GM19035 (cell line): ENCODE data around the gene CAMK2A.

Experiments
- ATAC-seq: cut with Tn5 transposase; IDR thresholded peaks from one replicate; pipeline ENCODE4 v1.9.1; 2021; ENCODE audit not compliant: unreplicated experiment

Gene CAMK2A

DNA sequence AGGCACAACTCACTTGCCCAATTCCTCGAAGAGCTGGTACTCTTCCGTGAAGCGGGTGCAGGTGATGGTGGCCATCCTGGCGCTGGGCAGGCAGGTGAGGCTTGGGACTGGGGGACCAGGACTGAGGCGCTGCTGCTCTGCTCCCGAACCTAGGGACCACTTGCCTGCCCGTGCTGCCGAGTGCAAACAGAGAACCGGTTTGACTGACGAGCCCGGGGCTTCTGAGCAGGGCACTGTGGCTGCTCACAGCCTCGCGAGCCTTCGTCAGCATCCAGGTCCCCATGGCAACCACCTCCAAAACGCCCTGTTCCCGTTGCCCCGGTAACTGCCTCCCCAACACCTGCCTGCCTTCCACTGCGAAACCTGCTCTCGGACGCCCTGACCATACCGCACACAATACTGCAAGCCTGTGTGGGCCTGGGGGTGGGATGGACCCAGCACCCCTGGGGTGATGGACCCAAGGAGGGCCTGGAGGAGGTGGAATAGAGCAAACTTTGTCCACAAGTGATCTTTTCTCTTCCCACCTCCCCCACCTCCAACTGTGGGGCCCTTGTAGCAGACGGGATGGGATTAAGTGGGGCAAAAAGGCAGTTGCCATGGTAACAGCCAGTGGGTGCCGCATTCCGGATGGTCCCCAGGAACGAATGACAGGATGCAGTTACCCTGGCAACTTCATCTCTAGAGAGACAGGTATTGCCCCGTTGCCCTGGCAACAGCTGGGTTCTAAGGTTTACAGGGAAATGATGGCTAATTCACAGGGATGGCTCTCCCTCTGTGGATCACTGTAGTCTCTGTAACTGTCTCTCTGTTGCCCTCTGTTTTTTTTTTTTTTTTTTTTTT is at the start of gene CAMK2A:
Gene CAMK2A (minus strand): TSS at position 223 of the 840 bp plus-strand sequence. CDS start 148 bp downstream, at position 75.
- ATAC-seq = no peak

DNA sequence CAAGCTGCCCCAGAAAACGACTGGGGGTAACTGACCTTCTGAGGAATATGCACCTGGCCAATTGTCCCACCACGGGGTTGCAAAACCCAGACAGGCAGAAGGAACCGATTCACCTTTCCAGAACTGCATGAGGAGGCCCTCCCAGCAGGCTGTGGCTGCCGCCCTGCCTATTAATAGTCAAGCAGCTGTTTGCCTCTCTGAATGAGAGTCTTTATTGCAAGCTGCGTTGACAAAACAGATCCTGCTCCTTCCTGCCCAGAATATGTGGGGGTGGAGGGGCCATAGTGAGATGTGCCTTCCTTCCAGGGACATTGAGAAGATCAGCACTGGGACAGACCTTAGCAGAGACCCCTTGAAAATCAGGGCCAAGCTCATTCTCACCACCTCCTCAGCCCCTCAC is 49.6 kb upstream of the CAMK2A start:
- ATAC-seq = no peak

DNA sequence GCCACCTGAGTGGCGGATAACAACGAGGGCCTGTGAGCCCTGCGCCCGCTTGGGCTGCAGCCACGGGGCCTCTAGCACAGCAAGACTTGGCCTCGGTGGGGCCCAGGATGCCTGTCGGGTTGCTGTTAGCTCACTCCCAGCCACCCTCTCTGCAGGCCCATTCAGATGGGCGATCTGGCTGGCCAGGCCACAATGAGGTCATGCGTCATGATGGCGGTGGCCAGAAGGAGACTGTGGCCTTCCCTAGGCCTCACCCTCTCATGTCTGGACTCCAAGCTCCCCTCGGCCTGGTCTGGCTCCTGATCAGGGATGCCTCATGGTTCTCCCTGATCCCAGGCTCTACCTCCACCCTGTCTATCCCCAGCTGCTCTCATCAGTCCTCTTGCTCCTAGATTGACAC is 49.0 kb upstream of the CAMK2A start:
- ATAC-seq = no peak

DNA sequence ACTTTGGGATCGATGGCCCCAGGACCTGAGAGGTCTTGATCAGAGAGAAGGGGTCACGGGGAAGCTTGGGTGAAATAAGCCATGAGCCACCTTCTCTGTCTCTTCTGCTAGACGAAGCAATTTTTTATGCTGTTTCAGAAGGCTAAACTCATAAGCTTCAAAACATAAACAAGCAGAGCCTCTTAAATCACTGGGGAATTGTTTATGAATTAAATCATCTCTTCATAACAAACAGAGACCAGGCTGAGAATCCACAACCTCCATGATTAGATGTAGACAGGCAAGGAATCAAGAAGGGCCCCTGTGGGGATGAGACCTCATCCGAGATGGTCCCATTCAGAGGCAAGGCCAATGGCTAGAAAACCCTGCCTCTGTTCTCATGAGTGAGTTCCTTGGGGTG is 46.2 kb upstream of the CAMK2A start:
- ATAC-seq = no peak

DNA sequence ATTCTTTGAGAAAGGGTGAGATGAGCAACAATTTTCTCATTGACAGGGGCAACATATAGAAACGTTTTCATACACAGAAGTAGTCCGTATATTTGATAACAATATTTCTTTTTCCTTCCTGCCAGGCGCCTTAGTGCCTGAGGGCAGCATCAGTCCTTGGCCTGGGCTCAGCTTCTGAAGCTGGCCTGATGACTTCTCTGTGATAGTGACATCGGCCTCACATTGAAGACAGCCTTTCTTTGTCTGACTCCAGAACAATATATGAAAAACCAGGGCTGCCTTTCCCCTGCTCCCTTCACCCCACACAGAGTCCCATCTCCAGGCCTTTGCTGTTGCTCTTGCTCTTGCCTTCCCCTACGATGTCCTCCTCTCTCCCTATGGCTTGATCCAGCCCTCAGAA is 43.8 kb upstream of the CAMK2A start:
- ATAC-seq = no peak

DNA sequence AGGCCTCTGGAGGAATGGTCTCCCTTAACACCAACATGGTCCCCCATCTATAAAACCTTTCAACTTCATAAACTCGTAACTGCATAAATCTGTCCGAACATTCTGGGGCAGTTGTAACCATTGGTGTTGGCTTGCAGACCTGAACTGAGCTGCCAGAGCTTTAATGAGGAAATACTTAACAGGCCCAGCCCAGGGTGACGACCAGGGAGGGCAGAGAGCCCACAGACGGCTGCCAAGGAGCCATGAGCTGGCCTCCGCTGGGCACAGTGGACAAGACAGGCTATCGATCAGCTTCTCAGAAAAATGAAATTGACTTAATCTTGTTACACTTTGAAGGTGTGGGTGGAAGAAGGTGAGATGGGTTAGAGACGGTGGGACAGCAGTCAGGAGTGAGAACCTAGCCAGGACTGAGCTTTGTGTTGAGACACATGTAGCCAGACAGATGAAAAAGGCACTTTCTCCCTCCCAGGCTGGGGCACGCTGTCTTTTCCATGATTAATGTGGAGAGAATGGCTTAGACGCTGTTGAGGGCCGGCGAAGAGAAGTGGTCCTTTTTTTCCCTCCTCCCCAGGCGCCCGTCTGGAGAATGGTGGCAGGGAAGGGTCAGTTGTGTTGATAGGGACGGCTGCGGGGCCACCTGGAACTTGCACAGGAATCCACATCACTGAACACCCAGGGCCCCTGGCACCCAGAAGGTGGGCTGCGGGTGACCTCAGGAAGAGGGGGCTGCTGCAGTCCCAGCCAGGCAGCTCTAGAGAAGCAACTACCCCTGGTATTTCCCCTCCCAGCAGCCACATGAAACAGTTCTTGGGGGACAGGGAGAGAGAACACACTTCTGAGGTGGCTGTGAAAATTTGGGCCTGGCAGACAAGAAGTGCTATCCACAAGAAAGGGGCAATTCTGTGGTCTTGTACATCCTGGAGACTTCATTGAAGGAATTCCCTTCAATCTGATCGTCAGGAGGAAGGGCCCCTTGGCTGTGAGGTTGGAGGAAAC is 40.6 kb upstream of the CAMK2A start:
- no peak for ATAC-seq

DNA sequence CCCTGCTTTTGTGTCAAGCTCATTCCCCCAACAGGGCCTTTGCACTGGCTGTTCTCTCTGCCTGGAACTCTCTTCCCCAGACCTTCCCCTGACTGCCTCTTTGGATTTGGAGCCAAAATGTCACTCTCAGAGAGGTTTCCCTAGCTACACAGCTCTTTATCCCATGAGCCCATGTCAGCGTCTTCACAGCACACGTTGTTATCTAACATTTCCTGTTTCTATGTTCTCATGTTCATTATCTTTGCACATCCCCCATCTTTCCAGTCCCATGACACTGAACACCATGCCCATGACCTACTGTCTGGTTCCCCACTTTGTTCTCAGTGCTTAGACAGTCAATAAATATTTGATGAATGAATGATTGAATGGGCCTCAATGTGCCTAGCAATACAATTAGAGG is 39.5 kb upstream of the CAMK2A start:
- no peak for ATAC-seq

DNA sequence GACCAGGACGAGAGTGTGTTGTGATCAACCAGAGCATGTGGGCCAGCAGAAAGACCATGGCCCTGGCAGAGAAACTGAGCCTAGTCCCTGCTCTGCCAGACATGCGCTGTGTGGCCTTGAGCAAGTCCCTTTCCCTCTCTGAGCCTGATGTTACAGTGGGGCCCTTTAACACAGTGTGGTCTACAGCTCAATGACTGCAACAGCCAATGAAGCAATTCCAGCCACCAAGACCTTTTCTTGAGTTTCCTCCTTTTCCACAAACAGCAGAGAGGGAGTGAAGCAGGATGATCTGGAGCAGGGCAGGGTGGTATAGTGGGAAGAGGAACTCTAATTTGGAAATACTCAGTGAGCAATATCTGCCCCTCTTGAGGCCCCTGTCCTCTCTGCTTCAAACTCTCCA is 38.9 kb upstream of the CAMK2A start:
- ATAC-seq = no peak

DNA sequence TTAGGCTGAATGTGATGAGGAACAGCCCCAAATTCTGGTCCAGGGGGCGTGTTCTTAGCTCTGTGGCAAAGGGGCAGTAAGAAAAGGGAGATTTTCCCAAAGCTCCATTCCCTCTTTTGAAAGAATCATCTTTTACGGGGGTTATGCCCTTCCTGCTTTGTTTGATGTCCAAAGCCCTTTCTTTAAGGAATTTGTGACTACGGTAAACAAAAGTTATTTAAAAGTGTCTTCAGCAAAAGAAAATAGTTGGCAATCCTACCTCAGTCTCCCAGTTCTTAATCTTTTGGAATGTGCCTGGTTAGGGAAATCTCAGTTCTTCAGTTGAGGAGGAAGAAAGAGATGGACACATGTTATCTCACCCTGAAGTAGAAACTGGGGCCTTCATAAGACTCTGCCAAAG is 37.6 kb upstream of the CAMK2A start:
- no peak for ATAC-seq

DNA sequence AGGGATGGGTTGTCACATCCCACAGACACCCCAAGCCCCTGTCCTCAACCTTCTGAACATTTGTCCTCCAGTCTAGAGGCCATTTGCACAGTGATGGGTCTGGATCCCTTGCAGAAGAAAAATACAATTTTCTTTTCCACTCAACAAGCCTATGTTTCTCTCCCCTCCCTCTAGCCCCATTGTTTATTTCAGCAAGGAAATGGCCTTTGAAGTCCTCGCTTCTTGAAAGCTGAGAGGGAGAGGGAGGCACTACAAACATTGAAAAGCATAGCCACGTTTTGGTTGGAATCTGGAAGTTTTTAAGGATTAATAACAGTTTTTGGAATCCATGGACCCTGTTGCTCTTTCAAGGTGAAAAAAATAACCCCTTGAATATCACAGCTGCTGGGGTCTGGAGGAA is 37.1 kb upstream of the CAMK2A start:
- ATAC-seq = no peak

DNA sequence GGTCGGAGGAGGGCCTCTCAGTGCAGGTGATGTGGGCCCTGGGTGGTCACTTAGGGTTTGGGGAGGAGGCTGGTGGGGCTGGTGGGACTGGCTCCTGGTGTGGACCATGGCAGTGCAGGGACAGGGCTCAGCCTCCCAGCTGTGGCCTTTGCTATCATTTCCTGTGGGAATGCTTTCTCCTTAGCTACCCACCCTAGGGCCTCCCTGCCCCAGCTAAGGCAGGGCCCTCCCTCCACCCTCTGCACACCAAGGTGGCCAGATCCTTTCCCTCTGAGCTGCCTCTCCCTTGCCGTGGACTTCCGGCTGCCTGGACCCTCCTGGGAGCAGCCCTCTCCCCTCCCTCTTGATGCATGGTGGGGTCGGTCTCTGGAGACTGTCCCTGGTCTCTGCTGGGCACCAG is 35.9 kb upstream of the CAMK2A start:
- ATAC-seq = no peak

DNA sequence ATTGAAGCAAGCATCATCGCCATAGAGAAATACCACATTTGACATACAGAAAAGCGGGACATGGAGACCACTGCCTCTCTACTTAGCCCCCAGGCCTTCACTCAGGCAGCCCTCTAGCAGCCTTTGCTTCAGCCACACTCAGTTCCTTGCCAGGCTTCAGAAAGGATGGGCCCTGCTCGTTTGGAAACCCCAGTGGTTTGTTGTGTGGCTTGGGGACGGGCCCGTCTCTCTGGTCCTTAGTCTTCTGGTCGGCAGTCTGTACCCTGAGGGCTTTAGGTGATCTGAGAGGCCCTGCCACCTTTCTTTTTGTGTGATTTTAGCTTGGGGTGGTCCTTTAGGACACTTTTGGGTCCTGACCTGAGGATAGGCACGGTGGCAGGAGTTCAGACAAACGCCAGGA is 34.2 kb upstream of the CAMK2A start:
- no peak for ATAC-seq

DNA sequence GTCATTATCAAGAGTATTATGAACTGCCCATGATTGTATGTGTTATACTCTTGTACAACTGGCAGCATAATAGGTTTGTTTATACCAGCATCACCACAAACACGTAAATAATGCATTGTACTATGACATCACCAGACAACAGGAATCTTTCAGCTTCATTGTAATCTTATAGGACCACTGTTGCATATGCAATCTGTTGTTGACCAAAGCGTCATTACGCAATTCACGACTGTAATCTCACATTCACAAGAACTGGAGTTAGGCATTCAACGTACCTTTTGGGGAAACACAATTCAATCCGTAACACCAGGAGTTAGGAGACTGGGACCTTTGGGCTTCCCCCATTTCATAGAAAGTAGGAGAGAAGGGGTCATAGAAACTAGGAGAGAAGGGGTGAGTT is 33.5 kb upstream of the CAMK2A start:
- ATAC-seq = no peak

DNA sequence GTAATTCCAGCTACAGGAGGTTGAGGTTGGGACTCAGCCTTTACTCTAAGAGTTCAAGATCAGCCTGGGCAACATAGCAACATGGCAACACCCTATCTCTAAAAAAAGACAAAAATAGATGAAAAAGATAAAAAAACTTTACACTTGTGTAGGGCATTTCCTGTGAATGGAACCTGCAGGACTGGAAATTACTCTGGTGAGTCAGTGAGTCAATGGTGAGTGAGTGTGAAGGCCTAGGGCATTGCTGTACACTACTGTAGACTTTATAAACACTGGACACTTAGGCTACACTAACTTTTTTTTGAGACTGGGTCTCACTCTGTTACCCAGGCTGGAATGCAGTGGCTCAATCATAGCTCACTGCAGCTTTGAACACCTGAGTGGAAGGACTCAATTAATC is 32.6 kb upstream of the CAMK2A start:
- ATAC-seq = no peak

DNA sequence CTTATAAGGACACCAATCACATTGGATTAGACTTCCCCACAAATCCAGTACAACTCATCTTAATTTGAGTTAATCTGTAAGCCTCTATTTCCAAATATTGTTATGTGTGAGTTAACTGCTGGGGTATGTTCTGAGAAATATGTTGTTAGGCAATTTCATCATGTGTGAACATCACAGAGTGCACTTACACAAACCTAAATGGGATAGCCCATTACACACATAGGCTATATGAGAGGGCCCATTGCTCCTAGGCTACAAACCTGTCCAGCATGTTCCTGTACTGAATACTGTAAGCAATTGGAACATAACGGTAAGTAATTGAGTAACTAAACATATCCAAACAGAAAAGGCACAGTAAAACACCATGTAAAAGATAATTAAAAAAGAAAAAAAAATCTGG is 32.2 kb upstream of the CAMK2A start:
- no peak for ATAC-seq

DNA sequence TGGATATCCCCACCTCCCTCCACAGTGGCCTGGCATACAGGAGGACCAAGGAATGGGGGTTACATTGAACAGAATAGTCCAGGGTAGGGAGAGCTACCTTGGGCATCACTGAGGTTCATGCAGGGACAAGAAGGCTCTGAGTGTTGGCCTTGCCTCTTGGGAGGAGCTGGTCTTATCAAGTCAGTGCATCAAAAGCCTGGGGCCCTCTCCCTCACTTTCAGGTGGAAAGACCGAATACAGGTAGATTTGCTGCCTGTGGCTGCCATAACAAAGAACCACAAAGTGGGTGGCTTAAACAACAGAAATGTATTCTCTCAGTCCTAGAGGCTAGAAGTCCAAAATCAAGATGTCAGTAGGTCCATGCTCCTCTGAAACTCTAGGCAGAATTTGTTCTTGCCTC is 31.6 kb upstream of the CAMK2A start:
- no peak for ATAC-seq

DNA sequence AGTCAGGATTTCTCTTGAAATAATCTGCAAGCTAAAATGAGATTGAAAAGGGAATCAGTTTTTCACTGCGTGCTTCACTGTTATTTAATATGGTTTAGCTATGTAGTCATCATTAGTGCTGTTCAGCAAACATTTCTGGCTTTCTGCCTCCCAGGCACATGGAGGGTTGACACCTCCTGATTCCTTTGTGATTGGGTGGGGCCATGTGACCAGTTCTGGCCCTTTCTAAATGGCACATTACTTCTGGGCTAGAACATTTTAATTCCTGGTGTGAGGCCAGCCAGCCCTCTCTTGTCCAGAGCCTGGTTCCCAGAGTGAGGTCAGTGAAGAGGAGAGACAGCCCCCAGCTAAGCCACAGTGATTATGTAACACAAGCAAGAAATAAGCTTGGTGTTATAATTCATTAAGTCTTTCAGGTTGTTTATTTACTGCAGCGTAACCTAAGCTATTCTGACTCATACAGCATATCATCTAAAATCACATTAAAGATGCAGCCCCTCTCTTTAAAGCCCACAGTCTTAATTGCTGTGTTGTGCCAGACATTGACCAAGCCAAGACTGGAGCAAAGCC is 30.6 kb upstream of the CAMK2A start:
- no peak for ATAC-seq

DNA sequence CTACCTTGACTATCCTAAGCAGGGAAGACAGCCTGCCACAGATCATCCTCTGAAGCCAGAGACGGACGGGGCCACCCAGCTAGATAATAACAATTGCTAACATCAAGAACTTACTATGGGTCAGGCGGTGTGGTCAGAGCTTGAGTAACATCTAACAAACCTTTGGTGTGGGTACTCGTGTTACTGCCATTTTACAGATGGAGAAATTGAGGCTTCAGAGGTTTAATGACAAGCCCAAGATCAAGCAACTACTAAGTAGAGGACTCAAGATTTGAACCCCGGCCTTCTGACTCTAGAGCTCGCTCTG is 29.9 kb upstream of the CAMK2A start:
- ATAC-seq = no peak

DNA sequence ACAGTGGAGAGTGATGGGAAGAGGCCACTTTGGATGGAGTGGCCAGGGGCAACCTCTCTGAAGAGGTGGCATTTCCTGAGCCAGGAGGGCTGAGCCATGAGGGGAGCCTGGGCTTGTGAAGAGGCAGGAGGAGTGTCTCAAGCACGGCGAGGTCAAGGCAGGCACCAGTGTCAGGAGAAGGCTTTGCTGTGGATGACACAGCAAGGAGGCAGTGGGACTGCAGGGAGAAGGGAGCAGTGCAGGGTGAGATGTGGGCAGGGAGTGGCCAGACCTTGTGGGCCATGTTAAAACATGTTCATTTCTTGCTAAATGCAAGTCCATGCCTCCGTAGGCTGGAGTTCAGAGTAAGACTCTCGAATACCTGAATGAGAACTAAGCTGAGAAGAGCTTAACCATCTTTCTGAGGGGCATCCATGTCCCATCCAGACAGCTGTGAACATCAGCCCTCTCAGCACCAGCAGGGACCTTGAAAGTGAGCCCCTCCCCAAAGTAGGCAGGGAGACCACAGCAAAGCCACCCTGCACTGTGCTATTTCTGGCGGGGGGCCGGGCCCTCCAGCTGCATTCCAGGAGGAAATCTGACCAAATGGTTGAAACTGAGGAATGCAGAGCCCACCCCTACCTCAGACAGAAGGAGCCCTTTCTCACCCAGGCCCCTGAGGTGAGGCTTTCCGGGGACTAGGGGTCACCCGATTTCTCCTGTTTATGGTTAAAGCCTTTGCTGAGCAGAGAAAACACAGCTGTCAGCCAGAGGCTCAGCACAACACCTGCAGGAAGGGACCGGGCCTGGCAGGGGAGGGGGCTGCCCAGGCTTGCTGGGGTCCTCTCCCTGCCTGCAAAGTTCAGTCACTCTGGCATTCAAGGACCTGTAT is 29.3 kb upstream of the CAMK2A start:
- ATAC-seq = no peak

DNA sequence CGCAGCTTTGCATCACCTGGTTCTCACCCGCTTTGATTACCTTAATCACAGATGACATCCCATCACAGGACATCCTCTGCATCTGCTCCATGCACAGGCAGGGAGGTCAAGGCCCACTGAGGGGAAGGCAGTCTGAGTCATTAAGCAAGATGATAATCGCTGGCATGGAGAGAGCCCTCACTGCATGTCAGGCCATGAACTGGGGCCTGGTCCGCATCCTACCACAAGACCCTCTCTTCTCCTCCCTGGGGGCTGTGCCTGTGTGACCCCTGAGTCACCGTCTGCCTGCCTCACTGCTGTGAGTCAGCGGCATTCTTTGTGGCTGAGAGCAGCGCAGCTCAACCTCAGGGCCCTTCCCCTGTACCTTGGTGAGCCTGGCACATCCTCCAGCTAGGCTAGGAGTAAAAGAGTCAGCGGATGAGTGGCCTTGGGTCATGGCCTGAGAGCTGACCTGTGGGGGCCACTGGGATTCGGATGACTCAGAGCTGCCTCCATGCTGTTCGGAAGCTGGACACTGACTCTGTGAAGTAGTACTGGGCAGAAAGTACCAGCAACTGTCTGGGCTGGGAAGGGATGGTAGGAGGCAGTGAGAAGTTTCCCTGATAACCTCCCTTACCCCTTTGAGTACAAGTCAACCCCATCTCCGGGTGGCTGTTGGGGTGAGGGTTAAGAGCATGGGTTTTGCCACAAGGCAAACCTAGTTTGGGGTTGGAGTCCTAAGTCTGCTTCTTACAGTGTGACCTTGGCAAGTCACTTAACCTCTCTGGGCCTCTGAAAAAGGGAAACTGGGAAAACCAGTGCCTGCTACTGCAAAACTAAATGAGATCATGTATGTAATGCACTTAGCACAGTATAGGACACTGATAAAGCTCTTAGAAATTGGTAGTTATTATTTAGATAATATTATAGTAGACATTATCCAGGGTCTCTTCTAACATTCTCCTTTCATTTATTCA is 27.8 kb upstream of the CAMK2A start:
- ATAC-seq = no peak
